ENCODE data around the gene PDYN.
"Not testable (repeated sequence)": the region's sequence is repeated elsewhere in the genome, so short reads cannot be mapped to it uniquely, and the experiment has no call there.

PDYN gene

GRCh38 chr20:1993986-1994385 lies at the start of gene PDYN:
PDYN (minus strand) TSS chr20:1994058; CDS start chr20:1983084, 10,974 bp downstream.
- H3K4me3 ChIP-seq (ENCODE audit: control insufficient read depth, low read depth, low read length) = no peak within 1 kb of the TSS

GRCh38 chr20:2042400-2042799 lies 48.5 kb upstream of the PDYN start:
- DNase-seq (ENCODE audit: low read depth) = peak; percentile 66
- TF ChIP-seq CTCF (conservative IDR thresholded peaks at IDR 0.05; ENCODE audit: control insufficient read depth, insufficient read depth, low read depth, low read length) = no peak
- no peak overlapping the region for H3K4me3 ChIP-seq (ENCODE audit: control insufficient read depth, low read depth, low read length)

More at GRCh38 chr20:1993986-1994385, at the start of gene PDYN:
- no peak for TF ChIP-seq CTCF (conservative IDR thresholded peaks at IDR 0.05; ENCODE audit: control insufficient read depth, insufficient read depth, low read depth, low read length)
- DNase-seq (ENCODE audit: low read depth) = no peak

- no peak overlapping the region for H3K4me3 ChIP-seq (ENCODE audit: control insufficient read depth, low read depth, low read length)
- no peak for TF ChIP-seq CTCF (conservative IDR thresholded peaks at IDR 0.05; ENCODE audit: control insufficient read depth, insufficient read depth, low read depth, low read length)
- DNase-seq (ENCODE audit: low read depth) = no peak
Observed at GRCh38 chr20:2038161-2038560, 44.3 kb upstream of the PDYN start.

- no peak for TF ChIP-seq CTCF (conservative IDR thresholded peaks at IDR 0.05; ENCODE audit: control insufficient read depth, insufficient read depth, low read depth, low read length)
- H3K4me3 ChIP-seq (ENCODE audit: control insufficient read depth, low read depth, low read length) = no peak overlapping the region
- no peak for DNase-seq (ENCODE audit: low read depth)
Observed at GRCh38 chr20:2037296-2037914, 43.5 kb upstream of the PDYN start.

- not testable (repeated sequence) for DNase-seq (ENCODE audit: low read depth); H3K4me3 ChIP-seq (ENCODE audit: control insufficient read depth, low read depth, low read length)
Observed at GRCh38 chr20:2036357-2036756, 42.5 kb upstream of the PDYN start.

- no peak for TF ChIP-seq CTCF (conservative IDR thresholded peaks at IDR 0.05; ENCODE audit: control insufficient read depth, insufficient read depth, low read depth, low read length)
- DNase-seq (ENCODE audit: low read depth) = no peak
- no peak overlapping the region for H3K4me3 ChIP-seq (ENCODE audit: control insufficient read depth, low read depth, low read length)
Observed at GRCh38 chr20:2032168-2032567, 38.3 kb upstream of the PDYN start.

- no peak for TF ChIP-seq CTCF (conservative IDR thresholded peaks at IDR 0.05; ENCODE audit: control insufficient read depth, insufficient read depth, low read depth, low read length)
- no peak for DNase-seq (ENCODE audit: low read depth)
- H3K4me3 ChIP-seq (ENCODE audit: control insufficient read depth, low read depth, low read length) = no peak overlapping the region
Observed at GRCh38 chr20:2026514-2026913, 32.7 kb upstream of the PDYN start.
